Heart right ventricle (tissue), 16 donors: ENCODE data around the gene NCAM1. TPM values are rescaled to one million over a fixed set of nuclear protein-coding genes. Genes with fewer than 3 reads are reported as not detected.

Experiments
- ATAC-seq, 8 donors: fragments of 200-7000 bp; cut with Tn5 transposase; one replicate each; pipeline ENCODE4 v1.9.1; 2020; ENCODE audit warnings: mild to moderate bottlenecking in 8 of 8, moderate library complexity in 8 of 8, moderate number of reproducible peaks in 1 of 8
- DNase-seq, 2 donors: peaks; one replicate each; pipeline ENCODE4 v3.0.0-alpha.2; 2020
- H3K27ac ChIP-seq, 10 donors: fragments of 200-600 bp; sonication (generic) in 2 of 10; one replicate each; pipeline versions ENCODE4 v1.5.0 to v1.8.0; 2020 to 2022; ENCODE audit warnings: mild to moderate bottlenecking in 3 of 10
- H3K27me3 ChIP-seq, 7 donors: fragments of 200-600 bp; one replicate each; pipeline ENCODE4 v1.8.0; 2021 to 2022; ENCODE audit warnings: mild to moderate bottlenecking in 2 of 7
- H3K36me3 ChIP-seq, 9 donors: fragments of 200-600 bp; sonication (generic) in 1 of 9; one replicate each; pipeline versions ENCODE4 v1.5.0 to v1.8.0; 2020 to 2022; ENCODE audit warnings: mild to moderate bottlenecking in 2 of 9
- H3K4me1 ChIP-seq, 9 donors: fragments of 200-600 bp; sonication (generic) in 1 of 9; one replicate each; pipeline versions ENCODE4 v1.5.0 to v1.8.0; 2020 to 2022; ENCODE audit warnings: mild to moderate bottlenecking in 4 of 9
- H3K4me3 ChIP-seq, 10 donors: fragments of 200-600 bp; sonication (generic) in 2 of 10; one replicate each; pipeline versions ENCODE4 v1.5.0 to v1.8.0; 2020 to 2022; ENCODE audit warnings: mild to moderate bottlenecking in 7 of 10, moderate library complexity in 2 of 10
- H3K9me3 ChIP-seq, 11 donors: fragments of 200-600 bp in 10 of 11; sonication (generic) in 2 of 11; one replicate each; pipeline versions ENCODE4 v1.5.0 to v1.8.0; 2013 to 2022; ENCODE audit warnings: mild to moderate bottlenecking in 2 of 11, control low read depth in 1 of 11, moderate library complexity in 1 of 11
- CTCF ChIP-seq, 9 donors: fragments of 200-600 bp; sonication (generic) in 2 of 9; IDR thresholded peaks; one replicate each; pipeline versions ENCODE4 v1.5.0 to v1.8.0; 2021 to 2022; ENCODE audit warnings: antibody characterized with exemption in 9 of 9, mild to moderate bottlenecking in 5 of 9, moderate library complexity in 1 of 9
- WGBS, 2 donors: extraction: QIAGEN DNeasy Blood & Tissue Kit; methylation state at CpG; one replicate each; pipeline ENCODE4 v1.1.7; 2013; ENCODE audit warnings: inconsistent platforms in 1 of 2; 5-methylcytosine and 5-hydroxymethylcytosine counted together
- intact Hi-C, 10 donors: fragments of 100-400 bp; cut with DNase I; formaldehyde crosslinking; loops; one replicate each; pipeline versions ENCODE4 v1.11.1 to v1.14.2; 2022
- polyA plus RNA-seq, 2 donors: library from polyadenylated mRNA; stranded (reverse); fragments of 200-250 nt; gene quantifications; one replicate each; pipeline ENCODE4 v1.2.3, GENCODE V29; 2013
- total RNA-seq, 10 donors: library from RNA; stranded (reverse); fragmentation: NEBNext Ultra II Directional in 3 of 10; extraction: Animal tissue kit (Norgen Biotek cat#: 25700) in 3 of 10; gene quantifications; one replicate each; pipeline versions ENCODE4 v1.2.1 to v1.2.4, GENCODE V29; 2021 to 2023
- donor health status: Arrhythmogenic right ventricular cardiomyopathy.
- donor health status: ischemic (EF 13 %, LVEDD 7.1; RV severe dilation, severe dysfunction).
- donor health status: healthy with polysubstance abuse.
- donor health status: DM: no; HTN: yes; CAD: no.
- donor health status: DM: no; HTN: no; CAD: no.
- donor health status: ischemic (EF 25% LVEDD 6.9; RV normal size, moderate dysfunction).
- donor health status: ischemic (EF 25% LVEDD 5.7; RV mildly dilated, moderate dysfunction).
- donor health status: healthy.
- donor health status: DM: yes; HTN: yes; CAD: no.
- donor health status: Ischemic cardiomyopathy.
- donor health status: ischemic (EF 35%, LVEDD 5.7; RV mildly dilated, moderate dysfunction).
- donor health status: nonischemic (EF 11% LVEDD 7.7; RV severe dilation, severe dysfunction).
- donor health status: DM: yes; HTN: yes; CAD: no.
- donor health status: PGD.
- donor health status: ischemic (EF 29% LVEDD 5.4; RV normal size, mild dysfunction).
- donor health status: nonischemic (EF 23%, LVEDD 6.1; RV moderate dilation, normal function).

NCAM1 gene
- total and polyA plus RNA-seq, 12 donors: 76.8 to 454 (median 328) TPM

- H3K9me3 ChIP-seq: no peaks in the 10 kb centered on the region
- no peaks in the 10 kb centered on the region for H3K36me3 ChIP-seq
- no peaks in the 10 kb centered on the region for H3K27me3 ChIP-seq
- TF ChIP-seq CTCF (IDR thresholded peaks at IDR 0.05): no peak
- no peak overlapping the region for H3K4me3 ChIP-seq
- intact Hi-C loops: no loop called here
- H3K27ac ChIP-seq: no peak overlapping the region
- DNase-seq: no peak
- peaks cover 0 to 37% (median 20%) of the 10 kb centered on the region in 9 donors for H3K4me1 ChIP-seq
- WGBS, 2 donors: 74 to 75% methylated on average over 4 of the region's 4 CpGs
- no peak for ATAC-seq
These were observed 126.5 kb downstream of the NCAM1 start for GRCh38 chr11:113087706-113088105.

DNA sequence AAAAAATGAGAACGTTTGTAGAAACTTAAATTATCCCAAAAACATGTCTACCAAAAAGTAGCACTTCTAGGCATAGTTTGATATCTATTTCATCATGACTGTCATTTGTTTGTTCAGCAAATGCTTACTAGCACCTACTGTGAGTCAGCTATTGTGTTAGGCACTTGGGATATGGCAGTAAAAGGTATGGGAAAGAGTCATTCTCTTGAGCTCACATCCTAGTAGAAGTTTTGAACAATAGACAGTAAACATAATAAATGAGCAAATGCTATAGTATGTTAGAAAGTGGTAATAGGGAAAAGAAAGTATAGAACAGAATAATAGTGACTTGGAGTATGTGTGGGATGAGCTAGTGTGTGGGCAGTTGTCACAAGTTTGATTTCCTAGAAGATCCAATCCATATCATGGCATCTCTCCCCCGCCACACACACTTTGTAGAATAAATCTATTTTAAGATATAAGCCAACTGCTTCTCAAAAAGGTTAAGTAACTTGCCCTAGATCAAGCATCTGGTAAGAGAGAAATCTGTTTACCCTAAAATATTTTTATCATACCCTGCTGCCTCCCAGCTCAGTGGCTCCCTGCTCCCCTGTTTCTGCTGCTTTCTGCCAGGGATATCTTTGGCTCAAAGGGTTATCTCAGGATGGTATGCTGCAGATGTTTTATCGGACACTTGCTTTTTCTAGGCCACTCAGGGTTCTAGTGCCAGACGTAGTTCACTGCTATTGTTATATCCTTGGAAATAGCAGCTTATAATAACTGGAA, 129.7 kb downstream of the NCAM1 start:
- Histone ChIP-seq H3K9me3 (no peaks in the 10 kb centered on the region), H3K27me3 (no peaks in the 10 kb centered on the region), H3K4me1 (peaks cover 0 to 44% (median 15%) of the 10 kb centered on the region in 9 donors), H3K4me3 (no peak overlapping the region), H3K36me3 (no peaks in the 10 kb centered on the region), H3K27ac (peak overlapping the region in 6 of 10 donors; percentile 22 to 68 (median 42))
- TF ChIP-seq CTCF (IDR thresholded peaks at IDR 0.05): no peak
- 40 to 49% methylated on average over 4 of the region's 4 CpGs for WGBS, 2 donors
- intact Hi-C loops: no loop called here
- peak in 2 of 8 donors; percentile 10 to 54 for ATAC-seq
- no peak for DNase-seq

GRCh38 chr11:113091481-113091780, 130.2 kb downstream of the NCAM1 start:
- intact Hi-C loops: no loop called here
- no peak overlapping the region for H3K4me3 ChIP-seq
- peak overlapping the region in 6 of 10 donors; percentile 22 to 68 (median 42) for H3K27ac ChIP-seq
- no peak for DNase-seq
- peak in 2 of 8 donors; percentile 26 to 61 for ATAC-seq
- 36 to 37% methylated on average over 1 of the region's 1 CpG for WGBS, 2 donors
- H3K27me3 ChIP-seq: no peaks in the 10 kb centered on the region
- H3K36me3 ChIP-seq: no peaks in the 10 kb centered on the region
- peaks cover 0 to 47% (median 15%) of the 10 kb centered on the region in 9 donors for H3K4me1 ChIP-seq
- H3K9me3 ChIP-seq: no peaks in the 10 kb centered on the region
- no peak for TF ChIP-seq CTCF (IDR thresholded peaks at IDR 0.05)

- intact Hi-C loops: no loop called here
- peaks cover 0 to 32% (median 6%) of the 10 kb centered on the region in 9 donors for H3K4me1 ChIP-seq
- no peaks in the 10 kb centered on the region for H3K9me3 ChIP-seq
- H3K4me3 ChIP-seq: no peak overlapping the region
- no peak for TF ChIP-seq CTCF (IDR thresholded peaks at IDR 0.05)
- WGBS, 2 donors: 48 to 64% methylated on average over 1 of the region's 1 CpG
- DNase-seq: no peak
- peak overlapping the region in 1 of 10 donors; percentile 31 for H3K27ac ChIP-seq
- ATAC-seq: peak in 1 of 8 donors; percentile 20
- H3K36me3 ChIP-seq: no peaks in the 10 kb centered on the region
- no peaks in the 10 kb centered on the region for H3K27me3 ChIP-seq
These were observed 135.4 kb downstream of the NCAM1 start for GRCh38 chr11:113096648-113097047.
